GM19025 (cell line): Measurements from ENCODE around the gene PFKFB3.
"Not testable (repeated sequence)": the region's sequence is repeated elsewhere in the genome, so short reads cannot be mapped to it uniquely, and the experiment has no call there.

Source experiments
- ATAC-seq: cut with Tn5 transposase; IDR thresholded peaks from one replicate; pipeline ENCODE4 v1.9.1; 2021; ENCODE audit warnings: mild to moderate bottlenecking, low read depth, moderate library complexity; ENCODE audit not compliant: unreplicated experiment

PFKFB3 gene

GRCh38 chr10:6177880-6178281 lies 24.9 kb upstream of the PFKFB3 start:
- no peak for ATAC-seq

GRCh38 chr10:6178581-6178980 lies 24.2 kb upstream of the PFKFB3 start:
- ATAC-seq = no peak

DNA sequence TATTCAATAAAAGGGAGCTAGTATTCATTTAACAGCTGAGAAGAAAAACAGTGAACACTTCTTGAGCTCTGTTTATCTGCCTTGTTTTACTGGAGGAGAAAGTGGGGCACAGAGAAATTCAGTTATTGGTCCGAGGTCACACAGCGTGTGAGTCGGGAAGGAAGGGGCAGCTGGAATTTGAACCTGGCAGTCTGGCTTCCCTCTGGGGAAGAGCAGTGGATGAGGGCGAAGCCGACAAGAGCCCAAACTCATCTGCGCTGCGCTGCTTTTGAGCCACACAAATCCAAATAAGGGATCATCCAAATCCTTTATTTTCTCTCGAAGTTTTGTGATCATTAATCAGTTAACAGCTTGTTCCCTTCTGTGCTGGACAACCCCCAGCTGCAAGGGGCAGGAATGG lies 23.7 kb upstream of the PFKFB3 start:
- ATAC-seq = no peak

GRCh38 chr10:6180480-6181110 lies 22.1 kb upstream of the PFKFB3 start:
- no peak for ATAC-seq

GRCh38 chr10:6181249-6181648 lies 21.5 kb upstream of the PFKFB3 start:
- ATAC-seq = no peak

GRCh38 chr10:6182454-6183098 lies 20.2 kb upstream of the PFKFB3 start:
- ATAC-seq = no peak

- no peak for ATAC-seq
Measured at GRCh38 chr10:6185039-6185716, 17.6 kb upstream of the PFKFB3 start.

GRCh38 chr10:6186894-6187256 lies 15.9 kb upstream of the PFKFB3 start:
- no peak for ATAC-seq

DNA sequence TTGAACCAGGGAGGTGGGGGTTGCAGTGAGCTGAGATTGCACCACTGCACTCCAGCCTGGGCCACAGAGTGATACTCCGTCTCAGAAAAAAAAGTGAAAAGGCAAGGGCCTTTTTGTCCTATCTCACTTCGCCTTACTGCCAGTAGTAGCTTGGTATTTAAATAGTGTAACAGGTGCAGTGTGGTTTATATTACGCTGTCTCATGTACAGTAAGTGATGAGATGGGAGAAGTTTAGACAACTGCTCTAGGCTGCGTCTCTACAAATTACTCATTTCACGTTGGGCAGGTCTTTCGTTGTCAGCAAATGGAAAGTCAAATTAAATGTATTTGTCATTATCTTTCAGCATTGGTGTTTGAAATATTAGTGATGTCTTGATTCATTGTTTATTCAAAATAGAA lies 15.5 kb upstream of the PFKFB3 start:
- no peak for ATAC-seq

GRCh38 chr10:6190033-6190432 lies 12.7 kb upstream of the PFKFB3 start:
- ATAC-seq = not testable (repeated sequence)

GRCh38 chr10:6191147-6191546 lies 11.6 kb upstream of the PFKFB3 start:
- no peak for ATAC-seq

DNA sequence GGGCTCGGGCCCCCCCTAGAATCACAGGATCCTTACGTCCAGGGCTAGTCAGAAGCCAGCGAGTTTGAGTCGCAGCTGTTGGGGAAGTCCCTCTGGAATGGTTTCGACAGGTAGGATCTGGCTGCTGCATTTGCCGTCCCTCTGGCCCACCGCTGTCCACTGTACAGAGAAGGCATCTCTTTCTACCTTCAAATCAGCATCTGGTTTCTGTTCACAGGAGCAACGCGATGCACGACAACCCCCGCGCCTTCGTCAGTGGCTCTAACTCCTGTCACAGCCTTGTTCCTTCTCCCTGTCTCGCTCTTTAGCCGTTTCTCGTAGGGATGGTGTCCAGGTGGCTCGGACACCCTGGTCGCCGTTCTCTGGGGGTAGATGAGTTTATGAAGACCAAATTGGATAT lies 11.2 kb upstream of the PFKFB3 start:
- ATAC-seq = no peak

DNA sequence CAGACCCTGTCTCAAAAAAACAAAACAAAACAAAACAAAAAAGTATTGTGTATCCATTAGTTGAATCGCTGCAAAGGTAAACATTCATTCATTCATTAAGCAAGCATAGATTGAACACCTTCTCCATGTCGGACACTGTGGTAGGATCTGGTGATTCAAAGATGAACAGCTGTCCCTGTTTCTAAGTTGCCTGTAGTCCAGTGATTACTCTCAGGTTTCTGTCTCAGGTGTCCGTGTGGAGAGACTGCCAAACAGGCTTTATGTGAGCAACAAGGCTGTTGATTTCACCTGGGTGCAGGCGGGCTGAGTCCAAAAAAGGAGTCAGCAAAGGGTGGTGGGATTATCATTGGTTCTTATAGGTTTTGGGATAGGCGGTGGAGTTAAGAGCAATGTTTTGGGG lies 9.4 kb upstream of the PFKFB3 start:
- not testable (repeated sequence) for ATAC-seq

GRCh38 chr10:6194311-6194710 lies 8.4 kb upstream of the PFKFB3 start:
- ATAC-seq = no peak

- ATAC-seq = no peak
Measured at GRCh38 chr10:6195376-6195775, 7.4 kb upstream of the PFKFB3 start.

GRCh38 chr10:6195846-6196245 lies 6.9 kb upstream of the PFKFB3 start:
- no peak for ATAC-seq

DNA sequence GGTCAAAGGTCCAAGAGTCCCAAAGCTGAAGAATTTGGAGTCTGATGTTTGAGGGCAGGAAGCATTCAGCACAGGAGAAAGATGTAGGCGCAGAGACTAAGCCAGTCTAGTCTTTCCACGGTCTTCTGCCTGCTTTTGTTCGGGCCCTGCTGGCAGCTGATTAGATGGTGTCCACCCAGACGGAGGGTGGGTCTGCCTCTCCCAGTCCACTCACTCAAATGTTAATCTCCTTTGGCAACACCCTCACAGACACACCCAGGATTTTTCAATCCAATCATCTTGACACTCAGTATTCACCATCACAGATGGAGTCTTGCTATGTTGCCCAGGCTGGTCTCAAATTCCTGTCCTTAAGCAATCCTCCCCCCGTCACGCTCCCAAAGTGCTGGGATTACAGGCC lies 6.2 kb upstream of the PFKFB3 start:
- not testable (repeated sequence) for ATAC-seq

GRCh38 chr10:6197321-6197720 lies 5.4 kb upstream of the PFKFB3 start:
- no peak for ATAC-seq

DNA sequence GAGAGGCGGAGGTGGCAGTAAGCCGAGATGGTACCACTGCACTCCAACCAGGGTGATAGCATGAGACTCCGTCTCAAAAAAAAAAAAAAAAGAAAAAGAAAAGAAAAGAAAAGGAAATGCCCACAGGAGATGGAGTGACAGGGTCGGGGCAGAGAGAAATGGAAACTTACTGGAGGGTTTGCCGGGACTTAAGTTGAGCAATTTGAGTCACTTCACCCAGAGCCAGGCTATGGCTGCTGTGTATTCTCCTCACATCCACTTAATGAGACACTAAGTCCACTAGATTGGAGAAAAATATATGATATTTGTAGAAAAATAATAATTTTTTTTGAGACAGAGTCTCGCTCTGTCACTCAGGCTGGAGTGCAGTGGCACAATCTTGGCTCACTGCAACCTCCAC lies 4.6 kb upstream of the PFKFB3 start:
- no peak for ATAC-seq

- no peak for ATAC-seq
Measured at GRCh38 chr10:6199131-6199733, 3.5 kb upstream of the PFKFB3 start.

GRCh38 chr10:6200440-6200733 lies 2.3 kb upstream of the PFKFB3 start:
- no peak for ATAC-seq
